H9 (cell line): ENCODE measurements around the gene SPATS2. TPM values are rescaled to one million over a fixed set of nuclear protein-coding genes. Genes with fewer than 3 reads are reported as not detected.
A peak's percentile ranks its signal among the peaks of the same experiment; 100 is the strongest.

Source experiments
- DNase-seq: peaks from one replicate; pipeline ENCODE4 v3.0.0-alpha.2; 2017
- H2AFZ ChIP-seq: one replicate; pipeline ENCODE4 v1.6.1; 2013; ENCODE audit warnings: mild to moderate bottlenecking, low read length, control low read depth, moderate library complexity
- H2AK5ac ChIP-seq: 2 replicates; pipeline ENCODE4 v1.6.1; 2013; ENCODE audit warnings: low read length, control low read depth, mixed read lengths; ENCODE audit not compliant: insufficient read length
- H2BK120ac ChIP-seq: one replicate; pipeline ENCODE4 v1.6.1; 2013; ENCODE audit warnings: low read depth, mild to moderate bottlenecking, low read length, control low read depth, inconsistent platforms; ENCODE audit not compliant: poor library complexity, severe bottlenecking
- H2BK12ac ChIP-seq: 2 replicates; pipeline ENCODE4 v1.6.1; 2013; ENCODE audit warnings: low read length, control low read depth, mixed read lengths, low read depth; ENCODE audit not compliant: insufficient read length
- H2BK15ac ChIP-seq: 2 replicates; pipeline ENCODE4 v1.6.1; 2013; ENCODE audit warnings: low read depth, low read length, control low read depth
- H2BK20ac ChIP-seq: one replicate; pipeline ENCODE4 v1.6.1; 2013; ENCODE audit warnings: low read depth, mild to moderate bottlenecking, low read length, control low read depth, inconsistent platforms; ENCODE audit not compliant: poor library complexity, severe bottlenecking
- H2BK5ac ChIP-seq: 2 replicates; pipeline ENCODE4 v1.6.1; 2013; ENCODE audit warnings: low read length, control low read depth, mixed read lengths; ENCODE audit not compliant: insufficient read length
- H3K14ac ChIP-seq: 2 replicates; pipeline ENCODE4 v1.6.1; 2013; ENCODE audit warnings: low read length, control low read depth; ENCODE audit not compliant: insufficient read depth
- H3K18ac ChIP-seq: 2 replicates; pipeline ENCODE4 v1.6.1; 2013; ENCODE audit warnings: low read depth, mild to moderate bottlenecking, mixed read lengths, low read length, control low read depth; ENCODE audit not compliant: insufficient read length
- H3K23ac ChIP-seq: 2 replicates; pipeline ENCODE4 v1.6.1; 2013; ENCODE audit warnings: low read length, control low read depth, mixed read lengths, low read depth; ENCODE audit not compliant: insufficient read length
- H3K23me2 ChIP-seq: 2 replicates; pipeline ENCODE4 v1.6.1; 2013; ENCODE audit warnings: low read depth, mild to moderate bottlenecking, mixed read lengths, low read length, control low read depth; ENCODE audit not compliant: insufficient read length, poor library complexity, severe bottlenecking
- H3K27ac ChIP-seq: 2 replicates; pipeline ENCODE4 v1.5.1; 2013; ENCODE audit warnings: low read length, control low read depth, mixed read lengths, low read depth; ENCODE audit not compliant: insufficient read length
- H3K27me3 ChIP-seq: 2 replicates; pipeline ENCODE4 v1.6.1; 2013; ENCODE audit warnings: low read length, control low read depth, inconsistent platforms; ENCODE audit not compliant: insufficient read depth
- H3K4ac ChIP-seq: 2 replicates; pipeline ENCODE4 v1.6.1; 2013; ENCODE audit warnings: low read depth, mild to moderate bottlenecking, control low read depth, inconsistent platforms, low read length, moderate library complexity
- H3K4me1 ChIP-seq: 2 replicates; pipeline ENCODE4 v1.6.1; 2013; ENCODE audit warnings: low read length, control low read depth, inconsistent platforms; ENCODE audit not compliant: insufficient read depth
- H3K4me2 ChIP-seq: 2 replicates; pipeline ENCODE4 v1.6.1; 2013; ENCODE audit warnings: low read length, control low read depth, mixed read lengths; ENCODE audit not compliant: insufficient read length, insufficient read depth
- H3K56ac ChIP-seq: 2 replicates; pipeline ENCODE4 v1.6.1; 2013; ENCODE audit warnings: low read depth, mild to moderate bottlenecking, mixed read lengths, low read length, control low read depth; ENCODE audit not compliant: insufficient read length
- H3K79me1 ChIP-seq: 2 replicates; pipeline ENCODE4 v1.6.1; 2013; ENCODE audit warnings: low read depth, mild to moderate bottlenecking, moderate library complexity, low read length, control low read depth, inconsistent platforms; ENCODE audit not compliant: insufficient read depth, poor library complexity, severe bottlenecking
- H3K79me2 ChIP-seq: 2 replicates; pipeline ENCODE4 v1.6.1; 2013; ENCODE audit warnings: low read length, control low read depth, inconsistent platforms; ENCODE audit not compliant: insufficient read depth
- H3K9ac ChIP-seq: 2 replicates; pipeline ENCODE4 v1.6.1; 2013; ENCODE audit warnings: low read length, control low read depth, mixed read lengths; ENCODE audit not compliant: insufficient read length; ENCODE audit errors: extremely low read depth
- H3K9me3 ChIP-seq: one replicate; pipeline ENCODE4 v1.6.1; 2013; ENCODE audit warnings: low read depth, low read length, inconsistent platforms; ENCODE audit not compliant: control insufficient read depth
- H3T11ph ChIP-seq: one replicate; pipeline ENCODE4 v1.6.1; 2013; ENCODE audit warnings: mild to moderate bottlenecking, low read length, control low read depth, inconsistent platforms
- H4K20me1 ChIP-seq: one replicate; pipeline ENCODE4 v1.6.1; 2013; ENCODE audit not compliant: control insufficient read depth, insufficient read length, insufficient read depth
- H4K5ac ChIP-seq: 2 replicates; pipeline ENCODE4 v1.6.1; 2013; ENCODE audit warnings: low read depth, mild to moderate bottlenecking, mixed read lengths, low read length, control low read depth; ENCODE audit not compliant: insufficient read length
- H4K8ac ChIP-seq: replicated peaks from 2 replicates; pipeline ENCODE4 v1.6.1; 2013; ENCODE audit warnings: low read length, control low read depth, mixed read lengths, low read depth; ENCODE audit not compliant: insufficient read length
- H4K91ac ChIP-seq: 2 replicates; pipeline ENCODE4 v1.6.1; 2013; ENCODE audit warnings: low read depth, mild to moderate bottlenecking, moderate library complexity, mixed read lengths, low read length, control low read depth; ENCODE audit not compliant: insufficient read length
- H3K27ac Mint-ChIP-seq, 3 experiments: 2 replicates in 2 of 3; 3 replicates in 1 of 3; pipeline ENCODE4 v1.8.0; 2020 to 2021; ENCODE audit warnings: mixed read lengths in 3 of 3, mild to moderate bottlenecking in 1 of 3, moderate library complexity in 1 of 3
- H3K27me3 Mint-ChIP-seq: 2 replicates; pipeline ENCODE4 v1.8.0; 2021; ENCODE audit warnings: low read depth, mild to moderate bottlenecking, moderate library complexity, mixed read lengths
- H3K36me3 Mint-ChIP-seq, 3 experiments: 2 replicates in 2 of 3; 3 replicates in 1 of 3; pipeline ENCODE4 v1.8.0; 2020 to 2021; ENCODE audit warnings: low read depth in 3 of 3, mixed read lengths in 3 of 3; ENCODE audit not compliant: insufficient read depth in 1 of 3
- H3K4me1 Mint-ChIP-seq, 2 experiments: 2 replicates each; pipeline ENCODE4 v1.8.0; 2020; ENCODE audit warnings: mixed read lengths in 2 of 2
- H3K4me3 Mint-ChIP-seq, 2 experiments: 2 replicates in 1 of 2; 3 replicates in 1 of 2; pipeline ENCODE4 v1.8.0; 2020 to 2021; ENCODE audit warnings: mild to moderate bottlenecking in 2 of 2, mixed read lengths in 2 of 2, moderate library complexity in 1 of 2
- H3K9me3 Mint-ChIP-seq, 2 experiments: 2 replicates in 1 of 2; 3 replicates in 1 of 2; pipeline ENCODE4 v1.8.0; 2020; ENCODE audit warnings: mild to moderate bottlenecking in 2 of 2, mixed read lengths in 2 of 2, moderate library complexity in 1 of 2
- CTCF ChIP-seq: fragments of 200-600 bp; sonication (generic); conservative IDR thresholded peaks from 3 replicates; pipeline ENCODE4 v1.8.0; 2021; ENCODE audit warnings: antibody characterized with exemption, mild to moderate bottlenecking
- WGBS: extraction: QIAGEN DNeasy Blood & Tissue Kit; methylation state at CpG from one replicate; pipeline ENCODE4 v1.1.7; 2013; ENCODE audit warnings: missing lambda C conversion rate, low lambda C conversion rate, mixed read lengths; ENCODE audit not compliant: insufficient read length; ENCODE audit errors: extremely low coverage; 5-methylcytosine and 5-hydroxymethylcytosine counted together
- total RNA-seq: library from RNA; stranded (reverse); gene quantifications from 2 replicates; pipeline ENCODE4 v1.2.1, GENCODE V29; 2021

SPATS2 gene
- total RNA-seq, 1 experiment from 2014 or later: 17.1 TPM

- H3K14ac ChIP-seq: no peak overlapping the region
- H3K4me2 ChIP-seq: peak overlapping the region; percentile 45
- H3K9me3 ChIP-seq: no peaks in the 10 kb centered on the region
- Mint-ChIP-seq H3K4me1 (peaks cover 33 to 38% of the 10 kb centered on the region in 2 experiments), H3K4me3 (peak overlapping the region; percentile 61 to 87), H3K36me3 (peaks cover 0 to 1% (median 0%) of the 10 kb centered on the region in 3 experiments; a peak in 1 of 7 replicates), H3K27me3 (peaks cover 95% of the 10 kb centered on the region), H3K9me3 (peaks cover 1 to 3% of the 10 kb centered on the region in 2 experiments; a peak in 2 of 5 replicates), H3K27ac (no peak overlapping the region)
- H3K79me1 ChIP-seq: no peaks in the 10 kb centered on the region
- no peak overlapping the region for H2BK20ac ChIP-seq
- no peak overlapping the region for H2BK15ac ChIP-seq
- no peak overlapping the region for H3K9ac ChIP-seq
- peaks cover 3% of the 10 kb centered on the region; the same call in 1 of the 2 replicates for H3K4me1 ChIP-seq
- H2AFZ ChIP-seq: no peak overlapping the region
- no peak overlapping the region for H3K4ac ChIP-seq
- no peak overlapping the region for H2BK120ac ChIP-seq
- no peak overlapping the region for H4K5ac ChIP-seq
- TF ChIP-seq CTCF: no peak
- H3K23me2 ChIP-seq: peaks cover 36% of the 10 kb centered on the region
- no peak overlapping the region for H2BK5ac ChIP-seq
- no peak overlapping the region for H3K27ac ChIP-seq
- DNase-seq: peak; percentile 54
- no peak overlapping the region for H3T11ph ChIP-seq
- H3K79me2 ChIP-seq: no peaks in the 10 kb centered on the region
- H4K20me1 ChIP-seq: peaks cover 3% of the 10 kb centered on the region
- no peak overlapping the region for H4K8ac ChIP-seq
- no CpG with 5 or more reads among the region's 61 CpGs for WGBS
- no peak overlapping the region for H3K18ac ChIP-seq
- H2BK12ac ChIP-seq: no peak overlapping the region
- H3K27me3 ChIP-seq: peaks cover 65% of the 10 kb centered on the region
- no peak overlapping the region for H4K91ac ChIP-seq
- H3K23ac ChIP-seq: no peak overlapping the region
- no peak overlapping the region for H2AK5ac ChIP-seq
- H3K56ac ChIP-seq: no peak overlapping the region
Observed at GRCh38 chr12:49345825-49346658, 21.2 kb upstream of the SPATS2 start.
